ENCODE measurements around the gene TRNAU1AP. TPM values are rescaled to one million over a fixed set of nuclear protein-coding genes. Genes with fewer than 3 reads are reported as not detected.

TRNAU1AP gene
- total RNA-seq, 3 donors from 2014 or later (not counting 1 experiment from before 2014, with no cell fraction given), result 28.3 to 38.7 (median 32.1) TPM

DNA sequence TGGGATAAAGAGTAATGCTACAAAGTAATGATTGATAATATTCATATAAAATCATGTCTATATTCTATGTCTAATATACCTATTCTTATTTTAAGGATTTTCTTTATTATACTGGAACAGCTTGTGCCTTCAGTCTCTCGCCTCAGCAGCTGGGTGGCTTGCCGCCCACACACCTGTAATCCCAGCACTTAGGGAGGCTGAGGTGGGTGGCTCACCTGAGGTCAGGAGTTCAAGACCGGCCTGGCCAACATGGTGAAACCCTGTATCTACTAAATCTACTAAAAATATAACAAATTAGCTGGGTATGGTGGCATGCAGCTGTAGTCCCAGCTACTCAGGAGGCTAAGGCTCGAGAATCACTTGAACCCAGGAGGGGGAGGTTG, 7.6 kb upstream of the TRNAU1AP start:
- no peaks in the 10 kb centered on the region for H3K27me3 Mint-ChIP-seq (ENCODE audit: low read depth in 2 of 2)
- no peaks in the 10 kb centered on the region for H3K36me3 ChIP-seq (ENCODE audit: control insufficient read depth, insufficient read depth, low read length)
- H3K9me3 ChIP-seq (ENCODE audit: control insufficient read depth, insufficient read depth, low read length), result no peaks in the 10 kb centered on the region
- 96% methylated on average over 1 of the region's 4 CpGs for WGBS (ENCODE audit: insufficient coverage)
- no peaks in the 10 kb centered on the region for H3K36me3 Mint-ChIP-seq
- TF ChIP-seq, protein P1, sequence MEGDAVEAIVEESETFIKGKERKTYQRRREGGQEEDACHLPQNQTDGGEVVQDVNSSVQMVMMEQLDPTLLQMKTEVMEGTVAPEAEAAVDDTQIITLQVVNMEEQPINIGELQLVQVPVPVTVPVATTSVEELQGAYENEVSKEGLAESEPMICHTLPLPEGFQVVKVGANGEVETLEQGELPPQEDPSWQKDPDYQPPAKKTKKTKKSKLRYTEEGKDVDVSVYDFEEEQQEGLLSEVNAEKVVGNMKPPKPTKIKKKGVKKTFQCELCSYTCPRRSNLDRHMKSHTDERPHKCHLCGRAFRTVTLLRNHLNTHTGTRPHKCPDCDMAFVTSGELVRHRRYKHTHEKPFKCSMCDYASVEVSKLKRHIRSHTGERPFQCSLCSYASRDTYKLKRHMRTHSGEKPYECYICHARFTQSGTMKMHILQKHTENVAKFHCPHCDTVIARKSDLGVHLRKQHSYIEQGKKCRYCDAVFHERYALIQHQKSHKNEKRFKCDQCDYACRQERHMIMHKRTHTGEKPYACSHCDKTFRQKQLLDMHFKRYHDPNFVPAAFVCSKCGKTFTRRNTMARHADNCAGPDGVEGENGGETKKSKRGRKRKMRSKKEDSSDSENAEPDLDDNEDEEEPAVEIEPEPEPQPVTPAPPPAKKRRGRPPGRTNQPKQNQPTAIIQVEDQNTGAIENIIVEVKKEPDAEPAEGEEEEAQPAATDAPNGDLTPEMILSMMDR (IDR thresholded peaks at IDR 0.05), result no peak
- H3K27ac ChIP-seq (ENCODE audit: low read length), result no peak overlapping the region
- ATAC-seq (no peak), DNase-seq (no peak)
- H3K4me1 Mint-ChIP-seq, result no peaks in the 10 kb centered on the region
- no peaks in the 10 kb centered on the region for H3K27me3 ChIP-seq (ENCODE audit: control insufficient read depth, insufficient read depth, low read length)
- H3K4me3 Mint-ChIP-seq, result no peak overlapping the region
- no peak overlapping the region for H3K27ac Mint-ChIP-seq
- no peak overlapping the region for H3K4me3 ChIP-seq (ENCODE audit: low read length)
- no peaks in the 10 kb centered on the region for H3K4me1 ChIP-seq (ENCODE audit: control insufficient read depth, insufficient read depth, low read length)
- H3K9me3 Mint-ChIP-seq, result no peaks in the 10 kb centered on the region
- intact Hi-C loops (cut with micrococcal nuclease), result no loop called here

GRCh38 chr1:28548318-28548717, 4.6 kb upstream of the TRNAU1AP start:
- H3K4me3 ChIP-seq (ENCODE audit: low read length), result no peak overlapping the region
- TF ChIP-seq, protein P1 (IDR thresholded peaks at IDR 0.05), result no peak
- H3K9me3 Mint-ChIP-seq, result no peaks in the 10 kb centered on the region
- no peaks in the 10 kb centered on the region for H3K36me3 ChIP-seq (ENCODE audit: control insufficient read depth, insufficient read depth, low read length)
- no peaks in the 10 kb centered on the region for H3K9me3 ChIP-seq (ENCODE audit: control insufficient read depth, insufficient read depth, low read length)
- WGBS (ENCODE audit: insufficient coverage), result 89% methylated on average over 3 of the region's 3 CpGs
- H3K27ac Mint-ChIP-seq, result no peak overlapping the region
- no peaks in the 10 kb centered on the region for H3K36me3 Mint-ChIP-seq
- intact Hi-C loops (cut with micrococcal nuclease), result no loop called here
- DNase-seq, result no peak
- no peaks in the 10 kb centered on the region for H3K27me3 Mint-ChIP-seq (ENCODE audit: low read depth in 2 of 2)
- H3K4me1 Mint-ChIP-seq, result peaks cover 10 to 11% of the 10 kb centered on the region in 2 donors
- no peak overlapping the region for H3K27ac ChIP-seq (ENCODE audit: low read length)
- H3K4me3 Mint-ChIP-seq, result no peak overlapping the region
- no peaks in the 10 kb centered on the region for H3K27me3 ChIP-seq (ENCODE audit: control insufficient read depth, insufficient read depth, low read length)
- no peak for ATAC-seq
- H3K4me1 ChIP-seq (ENCODE audit: control insufficient read depth, insufficient read depth, low read length), result peaks cover 11% of the 10 kb centered on the region

DNA sequence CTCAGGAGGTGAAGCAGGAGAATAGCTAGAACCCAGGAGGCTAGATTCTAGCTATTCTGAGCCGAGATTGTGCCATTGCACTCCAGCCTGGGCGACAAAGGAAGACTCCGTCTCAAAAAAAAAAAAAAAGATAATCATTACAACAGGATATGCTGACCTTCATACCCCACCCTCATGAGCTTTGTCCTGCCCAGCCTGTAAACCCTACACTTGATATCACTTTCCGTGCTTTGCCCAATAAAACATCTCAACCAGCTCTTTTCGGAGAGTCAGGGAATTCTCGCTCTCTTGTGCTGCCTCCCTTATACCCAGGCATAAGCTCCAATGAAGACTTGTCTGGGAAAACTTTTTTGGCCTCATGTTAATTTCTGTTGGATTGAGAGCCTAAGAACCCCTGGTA, 1.5 kb upstream of the TRNAU1AP start:
- Mint-ChIP-seq H3K27ac (peak overlapping the region in 1 of 2 donors; percentile 99), H3K27me3 (ENCODE audit: low read depth in 2 of 2) (no peaks in the 10 kb centered on the region), H3K4me1 (peaks cover 17 to 19% of the 10 kb centered on the region in 2 donors), H3K36me3 (no peaks in the 10 kb centered on the region), H3K9me3 (no peaks in the 10 kb centered on the region), H3K4me3 (no peak overlapping the region)
- H3K9me3 ChIP-seq (ENCODE audit: control insufficient read depth, insufficient read depth, low read length), result no peaks in the 10 kb centered on the region
- TF ChIP-seq, protein P1 (IDR thresholded peaks at IDR 0.05), result no peak
- no peak overlapping the region for H3K4me3 ChIP-seq (ENCODE audit: low read length)
- H3K27me3 ChIP-seq (ENCODE audit: control insufficient read depth, insufficient read depth, low read length), result no peaks in the 10 kb centered on the region
- H3K4me1 ChIP-seq (ENCODE audit: control insufficient read depth, insufficient read depth, low read length), result peaks cover 18% of the 10 kb centered on the region
- peaks cover 2% of the 10 kb centered on the region for H3K36me3 ChIP-seq (ENCODE audit: control insufficient read depth, insufficient read depth, low read length)
- 93% methylated on average over 6 of the region's 6 CpGs for WGBS (ENCODE audit: insufficient coverage)
- ATAC-seq (no peak), DNase-seq (no peak)
- intact Hi-C loops (cut with micrococcal nuclease), result no loop called here
- H3K27ac ChIP-seq (ENCODE audit: low read length), result no peak overlapping the region

GRCh38 chr1:28560886-28561285, 8.0 kb downstream of the TRNAU1AP start:
- H3K4me3 Mint-ChIP-seq, result no peak overlapping the region
- no peak overlapping the region for H3K27ac Mint-ChIP-seq
- Histone ChIP-seq H3K4me1 (ENCODE audit: control insufficient read depth, insufficient read depth, low read length) (no peaks in the 10 kb centered on the region), H3K36me3 (ENCODE audit: control insufficient read depth, insufficient read depth, low read length) (peaks cover 41% of the 10 kb centered on the region), H3K27ac (ENCODE audit: low read length) (no peak overlapping the region), H3K4me3 (ENCODE audit: low read length) (no peak overlapping the region), H3K27me3 (ENCODE audit: control insufficient read depth, insufficient read depth, low read length) (no peaks in the 10 kb centered on the region), H3K9me3 (ENCODE audit: control insufficient read depth, insufficient read depth, low read length) (no peaks in the 10 kb centered on the region)
- no peaks in the 10 kb centered on the region for H3K27me3 Mint-ChIP-seq (ENCODE audit: low read depth in 2 of 2)
- H3K9me3 Mint-ChIP-seq, result no peaks in the 10 kb centered on the region
- no peaks in the 10 kb centered on the region for H3K4me1 Mint-ChIP-seq
- TF ChIP-seq, protein P1 (IDR thresholded peaks at IDR 0.05), result no peak
- intact Hi-C loops (cut with micrococcal nuclease), result no loop called here
- no peak for DNase-seq
- ATAC-seq, result no peak
- no peaks in the 10 kb centered on the region for H3K36me3 Mint-ChIP-seq
- 98% methylated on average over 2 of the region's 3 CpGs for WGBS (ENCODE audit: insufficient coverage)

Data from natural killer cell (primary cell).